A549 (cell line): Measurements from ENCODE around the gene SRPK1. TPM values are rescaled to one million over a fixed set of nuclear protein-coding genes. Genes with fewer than 3 reads are reported as not detected.

ENCODE experiments used
- ATAC-seq, 2 experiments: fragments of 200-7000 bp in 1 of 2; fragments of >200 bp in 1 of 2; cut with Nextera tagmentation in 1 of 2; cut with Tn5 transposase in 1 of 2; 3 replicates each; pipeline versions ENCODE4 v1.8.0 to v1.9.1; 2018 to 2020; ENCODE audit warnings: mild to moderate bottlenecking in 1 of 2, moderate library complexity in 1 of 2
- CTCF ChIA-PET: fragments of 300-600 bp; sonication (Branson Sonifier 250); formaldehyde crosslinking; extraction: SDS; loops from one replicate; lab custom pipeline; 2021; ENCODE audit warnings: antibody characterized with exemption, inconsistent platforms; lab: Yijun Ruan, JAX
- POLR2A ChIA-PET: fragments of 350-600 bp; formaldehyde crosslinking; extraction: SDS; loops from one replicate; lab custom pipeline; 2021; ENCODE audit warnings: antibody characterized with exemption, inconsistent platforms; lab: Yijun Ruan, JAX
- DNase-seq, 2 experiments: peaks; one replicate each; pipeline versions ENCODE4 v3.0.0 to v3.0.0-alpha.2; 2011 to 2016; ENCODE audit warnings: low read depth in 1 of 2, low spot score in 1 of 2
- FAIRE-seq: peaks from 2 replicates; lab custom pipeline; 2011; peaks lifted over from hg19 to GRCh38; lab: Jason Lieb, UNC
- H3K27ac ChIP-seq, 2 experiments: fragments of >200 bp; sonication (Bioruptor Twin); formaldehyde crosslinking; 3 replicates each; pipeline ENCODE4 v1.5.1; 2016 to 2017
- H3K4me1 ChIP-seq: fragments of >200 bp; sonication (Bioruptor Twin); formaldehyde crosslinking; 3 replicates; pipeline ENCODE4 v1.6.1; 2016
- H3K4me2 ChIP-seq: fragments of >200 bp; sonication (Bioruptor Twin); formaldehyde crosslinking; 3 replicates; pipeline ENCODE4 v1.6.1; 2016
- H3K4me3 ChIP-seq: fragments of >200 bp; sonication (Bioruptor Twin); formaldehyde crosslinking; 3 replicates; pipeline ENCODE4 v1.5.1; 2016
- H3K9me3 ChIP-seq: fragments of >200 bp; sonication (Bioruptor Twin); formaldehyde crosslinking; 3 replicates; pipeline ENCODE4 v1.6.1; 2016
- CHD2 ChIP-seq: fragments of 150-350 bp; IDR thresholded peaks from 2 replicates; pipeline ENCODE4 v1.6.1; 2014; ENCODE audit warnings: low read length; ENCODE audit not compliant: partially characterized antibody
- CHD4 ChIP-seq: fragments of 200-600 bp; sonication (generic); IDR thresholded peaks from 2 replicates; pipeline ENCODE4 v1.6.1; 2016; ENCODE audit warnings: antibody characterized with exemption, mild to moderate bottlenecking, borderline replicate concordance
- ESRRA ChIP-seq: fragments of 150-350 bp; IDR thresholded peaks from 2 replicates; pipeline ENCODE4 v1.6.1; 2014; ENCODE audit warnings: mild to moderate bottlenecking, low read length, borderline replicate concordance
- HEYL ChIP-seq: fragments of 250-450 bp; sonication (Bioruptor Pico); IDR thresholded peaks from 2 replicates; pipeline ENCODE4 v1.8.0; 2021; ENCODE audit warnings: mild to moderate bottlenecking, moderate library complexity
- HOXA7 ChIP-seq: fragments of 250-450 bp; sonication (Bioruptor Pico); IDR thresholded peaks from 2 replicates; pipeline ENCODE4 v1.5.0; 2020; ENCODE audit warnings: mild to moderate bottlenecking, moderate library complexity
- HOXB13 ChIP-seq: fragments of 250-450 bp; sonication (Bioruptor Pico); IDR thresholded peaks from 2 replicates; pipeline ENCODE4 v1.5.0; 2020; ENCODE audit warnings: low read depth, mild to moderate bottlenecking, moderate library complexity
- HOXB5 ChIP-seq: fragments of 250-450 bp; sonication (Bioruptor Pico); IDR thresholded peaks from 2 replicates; pipeline ENCODE4 v1.5.0; 2020; ENCODE audit warnings: mild to moderate bottlenecking, moderate library complexity
- MAFK ChIP-seq: fragments of 450-650 bp; IDR thresholded peaks from 2 replicates; pipeline ENCODE4 v1.6.1; 2014; ENCODE audit not compliant: partially characterized antibody
- NPAS2 ChIP-seq: fragments of 250-450 bp; sonication (Bioruptor Pico); IDR thresholded peaks from 2 replicates; pipeline ENCODE4 v1.8.0; 2022; ENCODE audit warnings: mild to moderate bottlenecking, moderate library complexity, borderline replicate concordance
- POLR2AphosphoS2 ChIP-seq: conservative IDR thresholded peaks from 2 replicates; pipeline ENCODE4 v1.6.1; 2012; ENCODE audit warnings: low read length, improper control_type of control experiment, inconsistent platforms
- RARB ChIP-seq: fragments of 250-450 bp; sonication (Bioruptor Pico); IDR thresholded peaks from 2 replicates; pipeline ENCODE4 v1.8.0; 2021; ENCODE audit warnings: mild to moderate bottlenecking, moderate library complexity
- SMC3 ChIP-seq: fragments of >200 bp; sonication (Bioruptor Twin); formaldehyde crosslinking; IDR thresholded peaks from 3 replicates; pipeline ENCODE4 v1.6.1; 2018; ENCODE audit warnings: inconsistent platforms
- TFCP2L1 ChIP-seq: fragments of 250-450 bp; sonication (Bioruptor Pico); IDR thresholded peaks from 2 replicates; pipeline ENCODE4 v1.5.0; 2021; ENCODE audit warnings: mild to moderate bottlenecking
- USF2 ChIP-seq: fragments of 450-650 bp; IDR thresholded peaks from 2 replicates; pipeline ENCODE4 v1.6.1; 2014; ENCODE audit warnings: antibody characterized with exemption
- ZFP36 ChIP-seq: fragments of 450-650 bp; IDR thresholded peaks from 2 replicates; pipeline ENCODE4 v1.6.1; 2014; ENCODE audit warnings: borderline replicate concordance; ENCODE audit not compliant: partially characterized antibody
- WGBS: methylation state at CpG from one replicate; pipeline ENCODE4 v1.1.6; 2017; ENCODE audit errors: missing lambda C conversion rate; 5-methylcytosine and 5-hydroxymethylcytosine counted together
- polyA plus RNA-seq, 4 experiments: library from polyadenylated mRNA; depleted of rRNA in 3 of 4; stranded (reverse); fragments of >200 nt; fragmentation: RNase III in 1 of 4; extraction: RNeasy Plus Mini Kit Qiagen cat#74134 plus additional on column Dnase treatment in 1 of 4; gene quantifications; 2 replicates in 3 of 4; 3 replicates in 1 of 4; pipeline ENCODE4 v1.2.3, GENCODE V29; 2011 to 2017
- TF ChIP-seq, protein P1 (sequence below): fragments of 200-600 bp; sonication (generic); IDR thresholded peaks from 2 replicates; pipeline ENCODE4 v1.6.1; 2016; ENCODE audit warnings: antibody characterized with exemption, mild to moderate bottlenecking, moderate library complexity
- TF ChIP-seq, protein P2 (sequence below): fragments of >200 bp; sonication (Bioruptor Twin); formaldehyde crosslinking; IDR thresholded peaks from 3 replicates; pipeline ENCODE4 v1.5.1; 2016

Gene SRPK1
- polyA plus RNA-seq, 2 of the 4 experiments (the other 2 are of a cell fraction), result 46.9 to 65.9 TPM

GRCh38 chr6:35907750-35908149, 13.1 kb downstream of the SRPK1 start:
- CTCF ChIA-PET, result no interaction called here

DNA sequence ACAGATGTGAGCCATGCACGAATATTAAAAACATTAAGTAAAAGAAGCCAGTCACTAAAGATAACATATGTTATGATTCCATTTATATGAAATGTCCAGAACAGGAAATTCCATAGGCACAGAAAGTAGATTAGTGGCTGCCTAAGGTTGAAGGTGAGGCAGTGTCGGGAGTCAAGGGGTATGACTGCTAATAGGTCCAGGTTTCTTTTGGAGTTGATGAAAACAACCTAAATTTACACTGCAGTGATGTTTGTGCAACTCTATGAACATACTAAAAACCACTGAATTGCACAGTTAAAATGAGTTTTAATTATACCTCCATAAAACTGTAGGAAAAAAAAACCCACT, 14.4 kb downstream of the SRPK1 start:
- POLR2A ChIA-PET, result no interaction called here
- peaks cover 19% of the 10 kb centered on the region for H3K9me3 ChIP-seq
- DNase-seq (no peak), ATAC-seq (no peak), FAIRE-seq (no peak)
- no peak overlapping the region for H3K4me2 ChIP-seq
- CTCF ChIA-PET, result no interaction called here
- H3K4me3 ChIP-seq, result no peak overlapping the region
- TF ChIP-seq HEYL (CRISPR knock-in tag) (no peak), POLR2AphosphoS2 (no peak)
- no peak overlapping the region for H3K27ac ChIP-seq
- H3K4me1 ChIP-seq, result no peaks in the 10 kb centered on the region
- 89% methylated on average over 2 of the region's 2 CpGs for WGBS

More at GRCh38 chr6:35907750-35908149, 13.1 kb downstream of the SRPK1 start:
- H3K4me1 ChIP-seq, result no peaks in the 10 kb centered on the region
- no peak overlapping the region for H3K4me3 ChIP-seq
- ATAC-seq (no peak), DNase-seq (no peak), FAIRE-seq (no peak)
- H3K27ac ChIP-seq, result no peak overlapping the region
- H3K9me3 ChIP-seq, result peaks cover 19% of the 10 kb centered on the region
- 97% methylated on average over 6 of the region's 6 CpGs for WGBS
- TF ChIP-seq NPAS2 (CRISPR knock-in tag) (no peak), HOXB13 (CRISPR knock-in tag) (no peak), SMC3 (no peak), MAFK (no peak), TFCP2L1 (CRISPR knock-in tag) (no peak), RARB (CRISPR knock-in tag) (no peak), ZFP36 (no peak), CHD2 (no peak), HOXA7 (CRISPR knock-in tag) (no peak), USF2 (no peak), HOXB5 (CRISPR knock-in tag) (no peak), CHD4 (no peak), ESRRA (no peak)
- TF ChIP-seq, protein P1, sequence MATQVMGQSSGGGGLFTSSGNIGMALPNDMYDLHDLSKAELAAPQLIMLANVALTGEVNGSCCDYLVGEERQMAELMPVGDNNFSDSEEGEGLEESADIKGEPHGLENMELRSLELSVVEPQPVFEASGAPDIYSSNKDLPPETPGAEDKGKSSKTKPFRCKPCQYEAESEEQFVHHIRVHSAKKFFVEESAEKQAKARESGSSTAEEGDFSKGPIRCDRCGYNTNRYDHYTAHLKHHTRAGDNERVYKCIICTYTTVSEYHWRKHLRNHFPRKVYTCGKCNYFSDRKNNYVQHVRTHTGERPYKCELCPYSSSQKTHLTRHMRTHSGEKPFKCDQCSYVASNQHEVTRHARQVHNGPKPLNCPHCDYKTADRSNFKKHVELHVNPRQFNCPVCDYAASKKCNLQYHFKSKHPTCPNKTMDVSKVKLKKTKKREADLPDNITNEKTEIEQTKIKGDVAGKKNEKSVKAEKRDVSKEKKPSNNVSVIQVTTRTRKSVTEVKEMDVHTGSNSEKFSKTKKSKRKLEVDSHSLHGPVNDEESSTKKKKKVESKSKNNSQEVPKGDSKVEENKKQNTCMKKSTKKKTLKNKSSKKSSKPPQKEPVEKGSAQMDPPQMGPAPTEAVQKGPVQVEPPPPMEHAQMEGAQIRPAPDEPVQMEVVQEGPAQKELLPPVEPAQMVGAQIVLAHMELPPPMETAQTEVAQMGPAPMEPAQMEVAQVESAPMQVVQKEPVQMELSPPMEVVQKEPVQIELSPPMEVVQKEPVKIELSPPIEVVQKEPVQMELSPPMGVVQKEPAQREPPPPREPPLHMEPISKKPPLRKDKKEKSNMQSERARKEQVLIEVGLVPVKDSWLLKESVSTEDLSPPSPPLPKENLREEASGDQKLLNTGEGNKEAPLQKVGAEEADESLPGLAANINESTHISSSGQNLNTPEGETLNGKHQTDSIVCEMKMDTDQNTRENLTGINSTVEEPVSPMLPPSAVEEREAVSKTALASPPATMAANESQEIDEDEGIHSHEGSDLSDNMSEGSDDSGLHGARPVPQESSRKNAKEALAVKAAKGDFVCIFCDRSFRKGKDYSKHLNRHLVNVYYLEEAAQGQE, result no peak
- TF ChIP-seq, protein P2, sequence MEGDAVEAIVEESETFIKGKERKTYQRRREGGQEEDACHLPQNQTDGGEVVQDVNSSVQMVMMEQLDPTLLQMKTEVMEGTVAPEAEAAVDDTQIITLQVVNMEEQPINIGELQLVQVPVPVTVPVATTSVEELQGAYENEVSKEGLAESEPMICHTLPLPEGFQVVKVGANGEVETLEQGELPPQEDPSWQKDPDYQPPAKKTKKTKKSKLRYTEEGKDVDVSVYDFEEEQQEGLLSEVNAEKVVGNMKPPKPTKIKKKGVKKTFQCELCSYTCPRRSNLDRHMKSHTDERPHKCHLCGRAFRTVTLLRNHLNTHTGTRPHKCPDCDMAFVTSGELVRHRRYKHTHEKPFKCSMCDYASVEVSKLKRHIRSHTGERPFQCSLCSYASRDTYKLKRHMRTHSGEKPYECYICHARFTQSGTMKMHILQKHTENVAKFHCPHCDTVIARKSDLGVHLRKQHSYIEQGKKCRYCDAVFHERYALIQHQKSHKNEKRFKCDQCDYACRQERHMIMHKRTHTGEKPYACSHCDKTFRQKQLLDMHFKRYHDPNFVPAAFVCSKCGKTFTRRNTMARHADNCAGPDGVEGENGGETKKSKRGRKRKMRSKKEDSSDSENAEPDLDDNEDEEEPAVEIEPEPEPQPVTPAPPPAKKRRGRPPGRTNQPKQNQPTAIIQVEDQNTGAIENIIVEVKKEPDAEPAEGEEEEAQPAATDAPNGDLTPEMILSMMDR, result no peak
- H3K4me2 ChIP-seq, result no peak overlapping the region
- POLR2A ChIA-PET, result no interaction called here
